H1 (cell line): ENCODE data around the gene ABLIM1. TPM values are rescaled to one million over a fixed set of nuclear protein-coding genes. Genes with fewer than 3 reads are reported as not detected.

Source experiments
- CTCF ChIA-PET: fragments of 300-600 bp; sonication (Branson Sonifier 250); formaldehyde crosslinking; loops from one replicate; lab custom pipeline; 2021; ENCODE audit not compliant: partially characterized antibody; lab: Charles Lee
- POLR2A ChIA-PET: fragments of 300-600 bp; sonication (Branson Sonifier 250); formaldehyde crosslinking; loops from one replicate; lab custom pipeline; 2021; ENCODE audit warnings: inconsistent platforms; ENCODE audit not compliant: partially characterized antibody; lab: Charles Lee
- DNase-seq, 2 experiments: peaks; one replicate each; pipeline versions ENCODE4 v3.0.0 to v3.0.0-alpha.2; 2010 to 2022; ENCODE audit warnings: low spot score in 2 of 2, low read depth in 1 of 2, mixed read lengths in 1 of 2
- FAIRE-seq: peaks from 2 replicates; lab custom pipeline; 2011; peaks lifted over from hg19 to GRCh38; lab: Jason Lieb, UNC
- H2AFZ ChIP-seq: 2 replicates; pipeline ENCODE4 v1.8.1; 2012; ENCODE audit warnings: low read length, inconsistent platforms
- H2AK5ac ChIP-seq: 2 replicates; pipeline ENCODE4 v1.6.1; 2013; ENCODE audit warnings: low read depth, low read length
- H2BK120ac ChIP-seq: replicated peaks from 2 replicates; pipeline ENCODE3; 2013; ENCODE audit warnings: low read depth, low read length, inconsistent platforms
- H2BK12ac ChIP-seq: 2 replicates; pipeline ENCODE4 v1.6.1; 2013; ENCODE audit warnings: low read depth, low read length
- H2BK15ac ChIP-seq: 2 replicates; pipeline ENCODE4 v1.6.1; 2013; ENCODE audit warnings: low read length
- H2BK20ac ChIP-seq: 2 replicates; pipeline ENCODE4 v1.6.1; 2013; ENCODE audit warnings: low read length
- H2BK5ac ChIP-seq: 2 replicates; pipeline ENCODE4 v1.6.1; 2013; ENCODE audit warnings: low read depth, low read length
- H3K14ac ChIP-seq: 2 replicates; pipeline ENCODE4 v1.6.1; 2013; ENCODE audit warnings: inconsistent platforms; ENCODE audit not compliant: insufficient read length
- H3K18ac ChIP-seq: 2 replicates; pipeline ENCODE4 v1.6.1; 2013; ENCODE audit warnings: low read length; ENCODE audit errors: extremely low read depth
- H3K23ac ChIP-seq: 2 replicates; pipeline ENCODE4 v1.6.1; 2013; ENCODE audit warnings: inconsistent platforms; ENCODE audit not compliant: insufficient read length
- H3K23me2 ChIP-seq: 2 replicates; pipeline ENCODE4 v1.6.1; 2013; ENCODE audit warnings: low read depth, low read length
- H3K27ac ChIP-seq: 2 replicates; pipeline ENCODE4 v1.6.1; 2011; ENCODE audit warnings: low read depth, low read length, inconsistent platforms
- H3K27me3 ChIP-seq, 4 experiments: replicated peaks in 1 of 4; 1 replicate in 1 of 4; 2 replicates in 3 of 4; pipeline versions ENCODE4 v1.6.1 to v1.8.1; 2011 to 2013; ENCODE audit warnings: low read length in 3 of 4, mild to moderate bottlenecking in 3 of 4, inconsistent platforms in 2 of 4, mixed read lengths in 2 of 4, moderate library complexity in 1 of 4; ENCODE audit not compliant: control insufficient read depth in 3 of 4, insufficient read depth in 3 of 4; ENCODE audit errors: extremely low read depth in 1 of 4
- H3K36me3 ChIP-seq, 4 experiments: 2 replicates each; pipeline versions ENCODE4 v1.6.1 to v1.8.1; 2011 to 2013; ENCODE audit warnings: mild to moderate bottlenecking in 4 of 4, low read length in 3 of 4, moderate library complexity in 2 of 4, control low read depth in 1 of 4, inconsistent platforms in 1 of 4; ENCODE audit not compliant: insufficient read depth in 4 of 4, control insufficient read depth in 2 of 4
- H3K4ac ChIP-seq: replicated peaks from 2 replicates; pipeline ENCODE3; 2013; ENCODE audit warnings: low read length, low read depth, mixed read lengths, inconsistent platforms; ENCODE audit not compliant: insufficient read length
- H3K4me1 ChIP-seq, 4 experiments: replicated peaks in 1 of 4; 1 replicate in 1 of 4; 2 replicates in 3 of 4; pipeline versions ENCODE4 v1.6.1 to v1.8.1; 2011 to 2013; ENCODE audit warnings: low read length in 3 of 4, inconsistent platforms in 2 of 4, mixed read lengths in 1 of 4; ENCODE audit not compliant: insufficient read depth in 4 of 4, control insufficient read depth in 3 of 4
- H3K4me2 ChIP-seq, 2 experiments: 2 replicates each; pipeline versions ENCODE4 v1.6.1 to v1.8.1; 2011 to 2013; ENCODE audit warnings: low read depth in 2 of 2, low read length in 2 of 2, control low read depth in 1 of 2, inconsistent platforms in 1 of 2, mild to moderate bottlenecking in 1 of 2; ENCODE audit not compliant: insufficient read depth in 1 of 2
- H3K4me3 ChIP-seq, 4 experiments: fragments of 200-600, 300-600 bp in 1 of 4; sonication (generic), shearing (Covaris generic), sonication (Bioruptor Twin) in 1 of 4; 2 replicates each; pipeline versions ENCODE4 v1.5.1 to v1.8.1; 2011 to 2016; ENCODE audit warnings: low read length in 4 of 4, low read depth in 3 of 4, control low read depth in 2 of 4, inconsistent platforms in 2 of 4, mild to moderate bottlenecking in 2 of 4, mixed read lengths in 1 of 4, moderate library complexity in 1 of 4; ENCODE audit not compliant: insufficient read depth in 2 of 4; ENCODE audit errors: extremely low read depth in 1 of 4
- H3K56ac ChIP-seq: replicated peaks from 2 replicates; pipeline ENCODE3; 2013; ENCODE audit warnings: low read depth, mild to moderate bottlenecking, mixed read lengths, low read length, inconsistent platforms; ENCODE audit not compliant: insufficient read length
- H3K79me1 ChIP-seq: 2 replicates; pipeline ENCODE4 v1.6.1; 2013; ENCODE audit warnings: low read depth, low read length, control low read depth
- H3K79me2 ChIP-seq, 2 experiments: 2 replicates each; pipeline versions ENCODE4 v1.6.1 to v1.8.1; 2012 to 2013; ENCODE audit warnings: low read length in 2 of 2, mild to moderate bottlenecking in 2 of 2, inconsistent platforms in 1 of 2; ENCODE audit not compliant: insufficient read depth in 2 of 2, control insufficient read depth in 1 of 2
- H3K9ac ChIP-seq, 4 experiments: replicated peaks in 1 of 4; 1 replicate in 1 of 4; 2 replicates in 3 of 4; pipeline versions ENCODE4 v1.6.1 to v1.8.1; 2011 to 2013; ENCODE audit warnings: low read depth in 3 of 4, low read length in 3 of 4, control low read depth in 2 of 4, mild to moderate bottlenecking in 2 of 4, moderate library complexity in 2 of 4, inconsistent platforms in 1 of 4; ENCODE audit errors: extremely low read depth in 1 of 4
- H3K9me3 ChIP-seq, 2 experiments: 2 replicates each; pipeline versions ENCODE4 v1.6.1 to v1.8.1; 2012 to 2013; ENCODE audit warnings: mild to moderate bottlenecking in 2 of 2, moderate library complexity in 2 of 2, control low read depth in 1 of 2, inconsistent platforms in 1 of 2, low read depth in 1 of 2, low read length in 1 of 2, mixed read lengths in 1 of 2; ENCODE audit not compliant: insufficient read depth in 2 of 2
- H4K20me1 ChIP-seq, 2 experiments: replicated peaks in 1 of 2; 2 replicates each; pipeline versions ENCODE3 to v1.8.1; 2011 to 2013; ENCODE audit warnings: inconsistent platforms in 2 of 2, low read length in 2 of 2, mild to moderate bottlenecking in 1 of 2; ENCODE audit not compliant: insufficient read depth in 2 of 2, control insufficient read depth in 1 of 2
- H4K5ac ChIP-seq: 2 replicates; pipeline ENCODE4 v1.6.1; 2013; ENCODE audit warnings: low read length, low read depth, mixed read lengths, inconsistent platforms; ENCODE audit not compliant: insufficient read length
- H4K8ac ChIP-seq: 2 replicates; pipeline ENCODE4 v1.8.0; 2013; ENCODE audit warnings: mild to moderate bottlenecking, moderate library complexity, low read length, inconsistent platforms; ENCODE audit not compliant: insufficient read depth; ENCODE audit errors: extremely low read depth
- H4K91ac ChIP-seq: replicated peaks from 2 replicates; pipeline ENCODE3; 2013; ENCODE audit warnings: low read length, mixed read lengths, inconsistent platforms; ENCODE audit not compliant: insufficient read length
- ASH2L ChIP-seq: fragments of 200-600, 300-600 bp; sonication (generic); IDR thresholded peaks from one replicate; pipeline ENCODE4 v1.7.1; 2017; ENCODE audit warnings: low read length
- CHD2 ChIP-seq: IDR thresholded peaks from 2 replicates; pipeline ENCODE4 v1.6.1; 2012; ENCODE audit warnings: low read length, improper control_type of control experiment
- FOSL1 ChIP-seq: IDR thresholded peaks from 2 replicates; pipeline ENCODE4 v1.6.1; 2011; ENCODE audit warnings: mild to moderate bottlenecking, low read depth, low read length, moderate library complexity; ENCODE audit not compliant: insufficient read depth
- JUND ChIP-seq: IDR thresholded peaks from 2 replicates; pipeline ENCODE4 v1.6.1; 2011; ENCODE audit warnings: mild to moderate bottlenecking, improper control_type of control experiment, low read length
- PHF8 ChIP-seq: fragments of 200-600 bp; sonication (generic); conservative IDR thresholded peaks from 2 replicates; pipeline ENCODE4 v1.7.1; 2012; ENCODE audit warnings: low read depth, mild to moderate bottlenecking, inconsistent platforms, low read length, moderate library complexity
- RNF2 ChIP-seq: fragments of 200-900, 300-1000 bp; sonication (generic); IDR thresholded peaks from 2 replicates; pipeline ENCODE4 v1.7.1; 2016; ENCODE audit warnings: borderline replicate concordance, low read depth, mild to moderate bottlenecking, antibody characterized with exemption, low read length; ENCODE audit not compliant: poor library complexity, severe bottlenecking; ENCODE audit errors: missing control alignments
- RXRA ChIP-seq: IDR thresholded peaks from 2 replicates; pipeline ENCODE4 v1.6.1; 2011; ENCODE audit warnings: low read depth, mild to moderate bottlenecking, low read length, moderate library complexity; ENCODE audit not compliant: insufficient read depth
- SRF ChIP-seq: IDR thresholded peaks from 2 replicates; pipeline ENCODE4 v1.6.1; 2011; ENCODE audit warnings: mild to moderate bottlenecking, low read depth, low read length, moderate library complexity
- TCF12 ChIP-seq: IDR thresholded peaks from 2 replicates; pipeline ENCODE4 v1.6.1; 2011; ENCODE audit warnings: low read depth, mild to moderate bottlenecking, low read length
- WGBS, 2 experiments: shearing (Covaris generic) in 1 of 2; methylation state at CpG; one replicate each; pipeline versions ENCODE4 v1.1.6 to v1.1.7; 2013 to 2015; ENCODE audit warnings: low lambda C conversion rate in 2 of 2, mixed read lengths in 2 of 2, inconsistent platforms in 1 of 2, low coverage in 1 of 2, missing lambda C conversion rate in 1 of 2; ENCODE audit not compliant: insufficient replicate concordance in 2 of 2, insufficient coverage in 1 of 2, insufficient read length in 1 of 2; ENCODE audit errors: extremely low coverage in 1 of 2, missing lambda C conversion rate in 1 of 2; 5-methylcytosine and 5-hydroxymethylcytosine counted together
- polyA plus RNA-seq, 7 experiments: library from polyadenylated mRNA; depleted of rRNA in 3 of 7; stranded (reverse) in 5 of 7; unstranded in 2 of 7; fragments of >200 nt in 5 of 7; fragments of 200-250 nt in 2 of 7; gene quantifications; 1 replicate in 5 of 7; 2 replicates in 1 of 7; 4 replicates in 1 of 7; pipeline versions ENCODE4 v1.2.1 to v1.2.3, GENCODE V29; 2011 to 2013; ENCODE audit warnings: missing spikeins in 2 of 7, mixed read lengths in 2 of 7
- total RNA-seq: library from RNA; stranded (reverse); fragmentation: NEBNext Ultra II Directional; extraction: Animal tissue kit (Norgen Biotek cat#: 25700); gene quantifications from 2 replicates; pipeline ENCODE4 v1.2.1, GENCODE V29; 2021
- TF ChIP-seq, protein P1 (sequence below): IDR thresholded peaks from 2 replicates; pipeline ENCODE4 v1.6.1; 2012; ENCODE audit warnings: inconsistent platforms
- TF ChIP-seq, protein P2 (sequence below): IDR thresholded peaks from 2 replicates; pipeline ENCODE4 v1.6.1; 2012; ENCODE audit warnings: low read length, inconsistent platforms

Gene ABLIM1
- total and polyA plus RNA-seq, 2 of the 8 experiments (the other 6 are each of a cell fraction or from before 2014, with no cell fraction given) = 51.2 to 51.7 TPM

DNA sequence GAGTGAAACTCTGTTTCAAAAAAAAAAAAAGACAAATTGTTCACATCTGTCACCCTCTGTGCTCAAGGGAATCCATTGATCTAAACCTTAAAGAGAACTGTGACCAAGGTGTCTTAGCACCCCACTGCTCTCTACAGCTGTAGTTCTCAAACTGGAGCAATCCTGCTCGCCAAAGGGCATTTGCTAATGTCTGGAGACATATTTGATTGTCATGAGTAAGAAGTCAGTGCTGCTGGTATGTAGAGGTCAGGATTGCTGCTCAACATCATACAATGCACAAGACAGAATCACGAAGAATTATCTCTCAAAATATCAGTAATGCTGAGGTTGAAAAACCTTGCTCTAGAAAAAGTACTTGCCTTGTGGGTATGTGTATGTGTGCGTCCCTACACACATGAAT, 30.0 kb downstream of the ABLIM1 start:
- Histone ChIP-seq H3K79me1 (no peaks in the 10 kb centered on the region), H4K20me1 (no peaks in the 10 kb centered on the region), H3K27me3 (peaks cover 0 to 24% (median 16%) of the 10 kb centered on the region in 4 experiments; a peak in 6 of 7 replicates), H3K27ac (no peak overlapping the region), H3K79me2 (no peaks in the 10 kb centered on the region), H4K91ac (no peak overlapping the region), H3K9me3 (peaks cover 0 to 2% of the 10 kb centered on the region in 2 experiments; a peak in 1 of 4 replicates), H4K5ac (no peak overlapping the region), H3K4me1 (peaks cover 1 to 11% (median 5%) of the 10 kb centered on the region in 4 experiments), H3K56ac (no peak overlapping the region), H3K9ac (no peak overlapping the region), H3K4me3 (no peak overlapping the region), H2BK5ac (no peak overlapping the region), H3K23me2 (peaks cover 7% of the 10 kb centered on the region; the same call in 1 of the 2 replicates), H2AFZ (no peak overlapping the region), H3K14ac (no peak overlapping the region), H2BK20ac (no peak overlapping the region), H3K4ac (no peak overlapping the region), H3K18ac (no peak overlapping the region), H2BK15ac (no peak overlapping the region), H3K36me3 (no peaks in the 10 kb centered on the region), H3K4me2 (no peak overlapping the region), H4K8ac (no peak overlapping the region), H2AK5ac (no peak overlapping the region), H2BK120ac (no peak overlapping the region), H2BK12ac (no peak overlapping the region), H3K23ac (no peak overlapping the region)
- WGBS, 2 experiments = 81% methylated on average over 3 of the region's 3 CpGs; no CpG with 5 or more reads in 1 of the 2 experiments
- ChIA-PET POLR2A (no interaction called here), CTCF (no interaction called here)
- no peak for FAIRE-seq
- no peak for TF ChIP-seq ASH2L
- TF ChIP-seq, protein P1, sequence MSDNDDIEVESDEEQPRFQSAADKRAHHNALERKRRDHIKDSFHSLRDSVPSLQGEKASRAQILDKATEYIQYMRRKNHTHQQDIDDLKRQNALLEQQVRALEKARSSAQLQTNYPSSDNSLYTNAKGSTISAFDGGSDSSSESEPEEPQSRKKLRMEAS = no peak
- no peak for TF ChIP-seq FOSL1
- no peak for TF ChIP-seq TCF12
- no peak for TF ChIP-seq JUND
- no peak for TF ChIP-seq RXRA
- no peak for TF ChIP-seq PHF8
- TF ChIP-seq SRF = no peak
- TF ChIP-seq RNF2 = no peak
- TF ChIP-seq, protein P2, sequence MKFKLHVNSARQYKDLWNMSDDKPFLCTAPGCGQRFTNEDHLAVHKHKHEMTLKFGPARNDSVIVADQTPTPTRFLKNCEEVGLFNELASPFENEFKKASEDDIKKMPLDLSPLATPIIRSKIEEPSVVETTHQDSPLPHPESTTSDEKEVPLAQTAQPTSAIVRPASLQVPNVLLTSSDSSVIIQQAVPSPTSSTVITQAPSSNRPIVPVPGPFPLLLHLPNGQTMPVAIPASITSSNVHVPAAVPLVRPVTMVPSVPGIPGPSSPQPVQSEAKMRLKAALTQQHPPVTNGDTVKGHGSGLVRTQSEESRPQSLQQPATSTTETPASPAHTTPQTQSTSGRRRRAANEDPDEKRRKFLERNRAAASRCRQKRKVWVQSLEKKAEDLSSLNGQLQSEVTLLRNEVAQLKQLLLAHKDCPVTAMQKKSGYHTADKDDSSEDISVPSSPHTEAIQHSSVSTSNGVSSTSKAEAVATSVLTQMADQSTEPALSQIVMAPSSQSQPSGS = no peak
- no peak for TF ChIP-seq CHD2
- DNase-seq = no peak
